GM12865 (cell line): ENCODE data around the gene TFAP2D.

Experiments
- DNase-seq: peaks from one replicate; pipeline ENCODE4 v3.0.0; 2010; ENCODE audit warnings: low read depth
- H3K4me3 ChIP-seq: 2 replicates; pipeline ENCODE4 v1.5.1; 2011; ENCODE audit warnings: mild to moderate bottlenecking, low read depth, low read length, control low read depth
- CTCF ChIP-seq: IDR thresholded peaks from 2 replicates; pipeline ENCODE4 v1.5.1; 2011; ENCODE audit warnings: low read length, control low read depth, low read depth, inconsistent platforms; ENCODE audit not compliant: insufficient read depth; ENCODE audit errors: missing control alignments

The TFAP2D gene

GRCh38 chr6:50699051-50699775, 14.1 kb upstream of the TFAP2D start:
- no peak for DNase-seq
- no peak overlapping the region for H3K4me3 ChIP-seq
- TF ChIP-seq CTCF, result no peak

- H3K4me3 ChIP-seq, result no peak overlapping the region
- DNase-seq, result no peak
- TF ChIP-seq CTCF, result no peak
These were observed 6.8 kb upstream of the TFAP2D start for GRCh38 chr6:50706575-50706974.

- no peak for DNase-seq
- H3K4me3 ChIP-seq, result no peak overlapping the region
- no peak for TF ChIP-seq CTCF
These were observed 6.1 kb upstream of the TFAP2D start for GRCh38 chr6:50707191-50707590.

- TF ChIP-seq CTCF, result no peak
- no peak for DNase-seq
- no peak overlapping the region for H3K4me3 ChIP-seq
These were observed 5.5 kb upstream of the TFAP2D start for GRCh38 chr6:50707652-50708300.

- no peak for DNase-seq
- no peak overlapping the region for H3K4me3 ChIP-seq
- no peak for TF ChIP-seq CTCF
These were observed 4.5 kb upstream of the TFAP2D start for GRCh38 chr6:50708664-50709365.

GRCh38 chr6:50709366-50709734, 4.0 kb upstream of the TFAP2D start:
- DNase-seq, result no peak

More at GRCh38 chr6:50709366-50709734, 4.0 kb upstream of the TFAP2D start:
- TF ChIP-seq CTCF, result no peak
- H3K4me3 ChIP-seq, result no peak overlapping the region
